DMS79 (cell line): ENCODE results near the gene TAS2R3.
"Not testable (repeated sequence)": the region's sequence is repeated elsewhere in the genome, so short reads cannot be mapped to it uniquely, and the experiment has no call there.

Source experiments
- DNase-seq: peaks from one replicate; lab custom pipeline; 2025; lab: John Stamatoyannopoulos, UW

The TAS2R3 gene

GRCh38 chr7:141763797-141764196, at the start of gene TAS2R3:
TSS of gene TAS2R3 (plus strand) at chr7:141764097. CDS start at chr7:141764159, 62 bp downstream.
- DNase-seq = no peak

- no peak for DNase-seq
These were observed 49.3 kb upstream of the TAS2R3 start for GRCh38 chr7:141714571-141714970.

GRCh38 chr7:141715018-141715417, 48.9 kb upstream of the TAS2R3 start:
- no peak for DNase-seq

GRCh38 chr7:141715794-141716689, 47.9 kb upstream of the TAS2R3 start:
- DNase-seq = no peak

GRCh38 chr7:141717450-141717849, 46.4 kb upstream of the TAS2R3 start:
- DNase-seq = no peak

GRCh38 chr7:141722529-141722928, 41.4 kb upstream of the TAS2R3 start:
- no peak for DNase-seq

GRCh38 chr7:141729020-141729419, 34.9 kb upstream of the TAS2R3 start:
- DNase-seq = no peak

GRCh38 chr7:141731476-141732149, 32.3 kb upstream of the TAS2R3 start:
- no peak for DNase-seq

GRCh38 chr7:141737118-141737835, 26.6 kb upstream of the TAS2R3 start:
- no peak for DNase-seq

- DNase-seq = peak; percentile 97
These were observed 25.9 kb upstream of the TAS2R3 start, which contains the start of gene SSBP1 for GRCh38 chr7:141737836-141738591. TSS of gene SSBP1 (plus strand) at chr7:141738358. CDS start at chr7:141739167, 809 bp downstream.

GRCh38 chr7:141738592-141739013, 25.3 kb upstream of the TAS2R3 start:
- DNase-seq = no peak

- DNase-seq = no peak
These were observed 24.6 kb upstream of the TAS2R3 start for GRCh38 chr7:141739250-141739649.

- no peak for DNase-seq
These were observed 21.7 kb upstream of the TAS2R3 start for GRCh38 chr7:141742229-141742628.

- DNase-seq = no peak
These were observed 19.8 kb upstream of the TAS2R3 start for GRCh38 chr7:141744131-141744530.

GRCh38 chr7:141748396-141748795, 15.5 kb upstream of the TAS2R3 start:
- no peak for DNase-seq

GRCh38 chr7:141751904-141752303, 12.0 kb upstream of the TAS2R3 start:
- DNase-seq = not testable (repeated sequence)

GRCh38 chr7:141752634-141753033, 11.3 kb upstream of the TAS2R3 start:
- DNase-seq = no peak

- DNase-seq = no peak
These were observed 9.0 kb upstream of the TAS2R3 start for GRCh38 chr7:141754939-141755338.

GRCh38 chr7:141770083-141770583, 6.2 kb downstream of the TAS2R3 start:
- DNase-seq = not testable (repeated sequence)

- no peak for DNase-seq
These were observed 12.5 kb downstream of the TAS2R3 start, which contains the start of gene TAS2R4 for GRCh38 chr7:141776374-141776773. TSS of gene TAS2R4 (plus strand) at chr7:141776674. CDS start at chr7:141778489, 1,815 bp downstream.
